HCEC 1CT (cell line): Measurements from ENCODE around the gene CDC42BPA.

Source experiments
- DNase-seq: peaks from one replicate; pipeline ENCODE4 v3.0.0-alpha.2; 2017

Gene CDC42BPA

GRCh38 chr1:226954777-226955176 is 363.5 kb downstream of the CDC42BPA start:
- DNase-seq: no peak

DNA sequence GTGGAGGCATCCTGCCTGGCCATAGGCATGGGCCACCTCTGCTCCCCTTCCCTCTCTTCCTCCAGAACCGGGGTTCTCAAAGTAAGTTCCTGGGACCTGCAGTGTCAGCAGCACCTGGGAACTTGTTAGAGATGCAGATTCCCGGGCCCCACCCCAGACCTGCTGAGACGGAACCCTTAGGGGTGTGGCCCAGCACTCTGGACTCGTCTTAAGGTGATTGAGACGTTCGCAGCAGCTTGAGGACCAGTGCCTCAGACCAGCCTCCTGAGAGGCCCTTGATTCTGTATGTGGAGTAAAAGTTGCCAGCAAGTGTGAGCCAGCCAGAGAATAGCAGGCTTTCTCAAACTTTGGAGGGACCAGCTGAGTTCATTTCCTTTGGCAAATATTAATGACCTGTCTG is 364.0 kb downstream of the CDC42BPA start:
- no peak for DNase-seq

DNA sequence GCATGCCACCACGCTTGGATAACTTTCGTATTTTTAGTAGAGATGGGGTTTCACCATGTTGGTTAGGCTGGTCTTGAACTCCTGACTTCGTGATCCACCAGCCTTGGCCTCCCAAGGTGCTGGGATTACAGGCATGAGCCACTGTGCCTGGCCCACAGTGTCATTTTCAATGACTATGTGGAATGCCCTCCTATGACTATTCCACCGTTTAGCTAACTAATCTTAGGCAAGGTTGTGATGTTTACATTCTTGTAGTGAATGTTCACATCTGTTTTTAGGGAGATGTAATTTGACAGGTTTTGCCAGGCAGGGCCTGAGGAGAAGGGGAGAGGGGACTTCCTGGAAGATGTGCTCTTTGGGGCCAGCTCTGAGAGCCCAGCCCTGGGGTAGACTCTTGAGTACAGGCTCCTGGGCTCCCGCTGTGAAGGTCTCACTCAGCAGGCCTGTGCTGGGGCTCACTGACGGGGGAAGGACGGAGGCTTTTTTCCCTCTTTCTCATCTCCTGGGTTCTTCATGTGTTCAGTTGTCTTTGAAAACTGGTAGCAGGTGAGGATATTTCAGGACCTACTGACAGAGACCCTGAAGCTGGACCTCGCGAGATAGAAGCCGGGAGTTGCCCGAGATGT is 365.0 kb downstream of the CDC42BPA start:
- DNase-seq: peak; percentile 20

DNA sequence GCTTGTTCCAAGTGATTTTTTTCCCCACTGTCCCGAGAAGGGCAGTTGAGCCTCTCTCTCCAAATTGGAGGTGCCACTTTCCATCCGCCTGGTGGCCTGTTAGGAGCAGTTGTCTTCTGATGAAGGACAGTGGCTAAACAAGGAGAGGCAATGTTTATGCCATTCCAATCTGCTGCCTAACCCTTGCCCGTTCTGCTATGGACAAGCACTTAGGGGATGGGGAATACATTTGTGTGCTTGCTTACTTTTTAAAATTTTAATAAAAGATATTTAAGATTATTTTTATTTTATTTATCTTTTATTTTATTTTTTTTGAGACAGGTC is 366.2 kb downstream of the CDC42BPA start:
- DNase-seq: no peak

GRCh38 chr1:226951286-226952117 is 366.8 kb downstream of the CDC42BPA start:
- no peak for DNase-seq

DNA sequence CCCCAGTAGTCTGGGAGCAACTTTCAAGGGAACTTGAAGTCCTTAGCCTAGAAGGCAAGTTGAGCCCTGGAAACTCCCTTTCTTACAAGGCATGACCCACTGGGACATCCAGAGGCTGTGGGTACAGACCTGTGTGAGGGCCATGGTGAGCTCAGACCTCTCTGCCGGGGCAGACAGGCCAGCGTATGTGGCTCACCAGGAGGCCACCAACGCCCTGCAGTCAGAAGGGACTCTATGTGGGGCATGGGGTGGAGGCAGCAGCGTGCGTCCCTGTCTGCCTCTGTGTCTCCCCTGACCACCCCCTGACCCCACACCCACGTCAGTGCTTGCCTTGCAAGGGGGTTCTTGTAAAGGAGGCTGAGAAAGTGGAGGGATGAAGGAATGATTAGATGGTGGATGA is 367.4 kb downstream of the CDC42BPA start:
- DNase-seq: no peak

DNA sequence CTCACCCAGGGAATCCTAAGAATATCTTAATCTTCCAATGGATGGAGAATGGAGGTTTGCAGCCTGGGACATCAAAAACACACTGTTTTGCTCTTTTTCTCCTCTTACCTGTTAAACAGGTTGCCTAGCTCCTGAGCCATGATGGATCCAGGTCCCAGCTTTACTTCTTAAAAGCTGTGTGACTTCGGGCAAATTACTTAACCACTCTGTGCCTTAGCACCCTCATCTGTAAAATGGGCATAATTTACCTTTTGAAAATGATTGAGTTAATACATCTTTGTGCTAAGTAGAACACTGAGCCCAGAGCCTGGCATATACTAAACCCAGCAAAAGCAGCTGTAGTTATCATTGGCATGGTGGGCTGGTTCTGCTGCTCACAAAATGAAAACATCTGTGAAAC is 368.0 kb downstream of the CDC42BPA start:
- DNase-seq: no peak

- no peak for DNase-seq
Measured at GRCh38 chr1:226949401-226949800, 368.9 kb downstream of the CDC42BPA start.

DNA sequence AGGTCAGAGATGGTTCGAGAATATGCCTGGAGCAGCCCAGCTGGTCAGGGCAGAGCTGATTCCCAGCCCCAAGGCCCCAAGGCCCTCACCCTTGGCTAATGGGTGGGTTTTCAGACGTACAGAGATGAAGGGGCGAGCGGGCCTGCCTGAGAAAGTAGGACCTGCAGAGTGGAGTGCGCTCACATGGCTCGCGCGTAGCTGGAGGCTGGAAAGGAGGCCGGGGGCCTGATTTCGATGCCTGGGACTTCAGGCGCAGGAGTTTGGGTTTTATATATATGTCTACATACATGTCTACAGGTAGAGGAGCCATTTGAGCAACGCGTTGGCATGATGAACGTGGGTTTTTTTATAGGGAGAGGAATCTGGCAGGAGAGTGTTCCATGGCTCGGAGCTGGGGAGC is 369.3 kb downstream of the CDC42BPA start:
- no peak for DNase-seq

DNA sequence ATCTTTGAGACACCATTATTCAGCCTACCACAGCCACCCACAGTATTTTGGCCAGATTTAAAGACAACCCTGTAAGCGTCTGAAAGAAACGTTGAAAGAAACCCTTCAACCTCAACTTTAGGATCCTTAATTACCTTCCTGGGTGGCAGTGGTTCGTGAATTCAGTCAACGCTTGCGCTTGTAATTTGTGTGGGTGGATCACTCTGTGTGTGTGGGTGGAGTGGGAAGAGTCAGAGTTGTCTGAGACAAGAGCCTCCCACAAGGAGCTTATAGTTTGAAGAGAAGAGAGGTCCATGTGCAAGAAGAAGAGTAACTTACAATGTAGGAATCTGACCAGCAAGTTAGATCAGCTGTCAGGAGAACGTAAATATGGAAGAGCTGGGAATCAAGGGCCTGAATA is 369.8 kb downstream of the CDC42BPA start:
- DNase-seq: no peak

GRCh38 chr1:226948051-226948450 is 370.2 kb downstream of the CDC42BPA start:
- DNase-seq: no peak

DNA sequence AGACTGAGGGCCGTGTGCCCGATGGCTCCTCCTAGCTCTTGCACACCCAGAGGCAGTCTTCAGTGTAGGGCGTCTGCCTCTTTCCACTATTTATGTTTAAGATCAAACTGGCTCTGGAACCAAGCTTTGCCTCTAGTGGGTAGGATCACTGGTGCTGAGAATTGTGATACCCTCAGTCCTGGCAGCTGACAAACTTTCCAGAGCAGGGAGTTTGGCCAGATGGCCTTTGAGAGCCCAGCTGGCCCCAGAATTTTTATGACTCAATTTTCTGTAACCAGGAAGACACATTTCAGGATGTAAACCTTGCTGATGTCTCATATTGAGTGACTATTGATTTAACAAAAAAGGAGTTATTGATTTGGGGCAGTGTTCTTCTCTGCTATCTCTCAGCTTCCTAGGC is 371.5 kb downstream of the CDC42BPA start:
- DNase-seq: peak; percentile 46

GRCh38 chr1:226946285-226946684 is 372.0 kb downstream of the CDC42BPA start:
- DNase-seq: no peak

DNA sequence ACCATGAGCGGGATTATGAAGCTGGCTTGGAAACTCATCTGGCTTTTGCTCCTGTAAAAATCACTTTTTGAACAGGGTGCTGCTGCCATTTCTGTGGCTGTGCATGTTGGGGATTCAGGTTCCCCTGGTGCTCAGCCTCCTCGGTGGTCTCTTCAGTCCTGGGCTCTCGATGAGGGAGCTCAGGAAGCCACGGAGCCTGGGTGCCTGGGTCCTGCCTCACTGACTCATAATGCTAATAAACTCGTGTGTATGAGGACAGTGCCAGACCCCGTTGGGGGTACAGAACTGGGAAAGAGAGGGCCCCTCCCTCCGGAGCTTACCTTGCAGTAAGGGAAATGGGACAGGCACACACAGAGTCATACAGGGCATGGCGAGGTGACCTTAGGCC is 372.4 kb downstream of the CDC42BPA start:
- no peak for DNase-seq

GRCh38 chr1:226945106-226945857 is 373.0 kb downstream of the CDC42BPA start:
- DNase-seq: no peak

GRCh38 chr1:226943927-226944326 is 374.4 kb downstream of the CDC42BPA start:
- DNase-seq: no peak

- DNase-seq: no peak
Measured at GRCh38 chr1:226943156-226943555, 375.1 kb downstream of the CDC42BPA start.

DNA sequence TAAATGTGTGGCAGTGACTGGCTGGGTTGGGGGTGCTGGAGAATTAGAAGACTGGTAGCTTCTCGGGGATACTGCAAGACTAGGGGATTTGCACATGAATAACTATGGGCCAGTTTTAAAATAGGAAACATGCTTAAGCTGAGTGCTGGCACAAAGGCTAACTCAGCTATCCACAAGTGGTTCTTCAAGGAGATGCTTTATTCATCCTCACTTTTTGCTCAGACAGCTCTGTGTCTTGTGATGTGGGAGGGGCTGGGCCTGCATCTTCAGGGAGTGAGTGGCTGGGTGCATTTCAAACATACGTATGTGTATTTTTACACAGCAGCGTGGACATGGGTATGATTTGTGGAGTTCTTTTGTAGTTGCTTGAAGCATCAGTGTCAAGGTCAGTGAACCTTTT is 375.9 kb downstream of the CDC42BPA start:
- no peak for DNase-seq

GRCh38 chr1:226940806-226941067 is 377.6 kb downstream of the CDC42BPA start:
- no peak for DNase-seq

GRCh38 chr1:226940029-226940805 is 378.1 kb downstream of the CDC42BPA start, which contains the start of gene COQ8A:
TSS of gene COQ8A (plus strand) at chr1:226940294. CDS start at chr1:226961386, 21,092 bp downstream.
- peak; percentile 100 for DNase-seq
